ENCODE data around the gene GSTM1. TPM values are rescaled to one million over a fixed set of nuclear protein-coding genes. Genes with fewer than 3 reads are reported as not detected.

Gene GSTM1
- total and polyA plus RNA-seq, 2 of the 8 experiments (the other 6 are each of a cell fraction or from before 2014, with no cell fraction given) = 16.7 to 42.5 TPM

DNA sequence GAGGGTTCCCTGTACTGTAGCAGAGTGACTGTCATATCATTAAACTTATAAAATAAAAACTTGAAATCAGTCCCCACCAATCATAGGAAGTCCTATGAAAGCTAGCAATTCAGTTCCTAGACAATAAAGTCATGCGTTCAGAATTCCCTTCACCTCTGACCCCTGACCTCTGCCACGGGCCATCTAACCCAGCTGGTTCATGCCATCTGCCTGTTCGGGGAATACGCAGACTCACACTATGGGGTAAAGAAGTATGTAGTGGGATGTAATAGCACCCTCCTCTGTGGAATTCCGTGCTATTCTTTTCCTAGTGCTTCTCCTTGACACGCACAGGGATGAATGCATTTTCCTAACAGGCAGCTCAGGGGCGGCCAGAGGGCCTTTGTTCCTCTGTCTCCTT lies 29.6 kb upstream of the GSTM1 start:
- Histone ChIP-seq H3K23me2 (ENCODE audit: low read depth, low read length) (peaks cover 9% of the 10 kb centered on the region), H3K4ac (replicated peaks; ENCODE audit: insufficient read length, low read depth, low read length) (no peak overlapping the region), H3K79me1 (ENCODE audit: low read depth, low read length) (no peaks in the 10 kb centered on the region), H4K5ac (ENCODE audit: insufficient read length, low read depth, low read length) (no peak overlapping the region), H2BK15ac (ENCODE audit: low read length) (no peak overlapping the region), H2BK12ac (ENCODE audit: low read depth, low read length) (no peak overlapping the region), H3K9ac (replicated peaks in 1 of 4; ENCODE audit: extremely low read depth in 1 of 4, low read depth in 3 of 4, low read length in 3 of 4) (no peak overlapping the region), H3K14ac (ENCODE audit: insufficient read length) (no peak overlapping the region), H3K18ac (ENCODE audit: extremely low read depth, low read length) (no peak overlapping the region), H2BK20ac (ENCODE audit: low read length) (no peak overlapping the region), H2AFZ (ENCODE audit: low read length) (no peak overlapping the region), H3K27me3 (replicated peaks in 1 of 4; ENCODE audit: control insufficient read depth in 3 of 4, extremely low read depth in 1 of 4, insufficient read depth in 3 of 4, low read length in 3 of 4) (peaks cover 0 to 5% (median 4%) of the 10 kb centered on the region in 4 experiments; a peak in 6 of 7 replicates), H3K27ac (ENCODE audit: low read depth, low read length) (no peak overlapping the region), H2AK5ac (ENCODE audit: low read depth, low read length) (no peak overlapping the region), H3K4me1 (replicated peaks in 1 of 4; ENCODE audit: control insufficient read depth in 3 of 4, insufficient read depth in 4 of 4, low read length in 3 of 4) (0 out of 7 replicates have a peak, but pooled peaks cover 0 to 3% (median 0%) of the 10 kb centered on the region in 4 experiments), H3K23ac (ENCODE audit: insufficient read length) (no peak overlapping the region), H4K20me1 (replicated peaks in 1 of 2; ENCODE audit: control insufficient read depth in 1 of 2, insufficient read depth in 2 of 2, low read length in 2 of 2) (no peaks in the 10 kb centered on the region), H2BK120ac (replicated peaks; ENCODE audit: low read depth, low read length) (no peak overlapping the region), H4K8ac (ENCODE audit: extremely low read depth, insufficient read depth, low read length) (no peak overlapping the region), H3K4me3 (ENCODE audit: extremely low read depth in 1 of 4, insufficient read depth in 2 of 4, low read depth in 3 of 4, low read length in 4 of 4) (no peak overlapping the region), H2BK5ac (ENCODE audit: low read depth, low read length) (no peak overlapping the region), H3K4me2 (ENCODE audit: insufficient read depth in 1 of 2, low read depth in 2 of 2, low read length in 2 of 2) (no peak overlapping the region), H3K56ac (replicated peaks; ENCODE audit: insufficient read length, low read depth, low read length) (no peak overlapping the region), H3K79me2 (ENCODE audit: control insufficient read depth in 1 of 2, insufficient read depth in 2 of 2, low read length in 2 of 2) (no peaks in the 10 kb centered on the region), H3K9me3 (ENCODE audit: insufficient read depth in 2 of 2, low read depth in 1 of 2, low read length in 1 of 2) (no peaks in the 10 kb centered on the region), H3K36me3 (ENCODE audit: control insufficient read depth in 2 of 4, insufficient read depth in 4 of 4, low read length in 3 of 4) (no peaks in the 10 kb centered on the region), H4K91ac (replicated peaks; ENCODE audit: insufficient read length, low read length) (no peak overlapping the region)
- FAIRE-seq (no peak), DNase-seq (ENCODE audit: low read depth in 1 of 2, low spot score in 2 of 2) (no peak)
- POLR2A ChIA-PET (ENCODE audit: partially characterized antibody) = no interaction called here
- WGBS, 2 experiments (ENCODE audit: extremely low coverage in 1 of 2, insufficient coverage in 1 of 2, insufficient read length in 1 of 2, insufficient replicate concordance in 2 of 2, low coverage in 1 of 2, low lambda C conversion rate in 2 of 2, missing lambda C conversion rate in 1 of 2) = 86% methylated on average over 7 of the region's 7 CpGs; no CpG with 5 or more reads in 1 of the 2 experiments
- CTCF ChIA-PET (ENCODE audit: partially characterized antibody) = interaction anchor here (0.6 to 11.8 kb wide), 7 partner anchors 8 to 327 kb away, joined by 3 to 185 read pairs (median 3); partner anchors contain the start of gene AHCYL1
- TF ChIP-seq TCF12 (IDR thresholded peaks at IDR 0.05; ENCODE audit: low read depth, low read length) = no peak
- TF ChIP-seq, protein P1, sequence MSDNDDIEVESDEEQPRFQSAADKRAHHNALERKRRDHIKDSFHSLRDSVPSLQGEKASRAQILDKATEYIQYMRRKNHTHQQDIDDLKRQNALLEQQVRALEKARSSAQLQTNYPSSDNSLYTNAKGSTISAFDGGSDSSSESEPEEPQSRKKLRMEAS (IDR thresholded peaks at IDR 0.05) = no peak
- no peak for TF ChIP-seq POLR2AphosphoS5 (IDR thresholded peaks at IDR 0.05; ENCODE audit: low read depth, low read length)
- no peak for TF ChIP-seq CHD2 (IDR thresholded peaks at IDR 0.05; ENCODE audit: low read length)
- TF ChIP-seq NANOG (IDR thresholded peaks at IDR 0.05; ENCODE audit: insufficient read depth, low read depth, low read length, poor library complexity, severe bottlenecking) = no peak
- TF ChIP-seq KDM1A (IDR thresholded peaks at IDR 0.05; ENCODE audit: borderline replicate concordance, low read length) = no peak
- no peak for TF ChIP-seq ASH2L (IDR thresholded peaks at IDR 0.05; ENCODE audit: low read length)
- no peak for TF ChIP-seq JUND (IDR thresholded peaks at IDR 0.05; ENCODE audit: low read length)
- no peak for TF ChIP-seq SIX5 (IDR thresholded peaks at IDR 0.05; ENCODE audit: low read depth, low read length)
- no peak for TF ChIP-seq EP300 (IDR thresholded peaks at IDR 0.05; ENCODE audit: borderline replicate concordance in 1 of 2, low read depth in 2 of 2, low read length in 2 of 2)
- TF ChIP-seq EZH2 (IDR thresholded peaks at IDR 0.05; ENCODE audit: low read depth, low read length, severe bottlenecking) = no peak
- no peak for TF ChIP-seq JUN (IDR thresholded peaks at IDR 0.05; ENCODE audit: low read depth, low read length)
- TF ChIP-seq CBX8 (IDR thresholded peaks at IDR 0.05; ENCODE audit: borderline replicate concordance, low read depth, low read length) = no peak
- no peak for TF ChIP-seq BRCA1 (IDR thresholded peaks at IDR 0.05; ENCODE audit: low read depth, low read length)
- no peak for TF ChIP-seq POU5F1 (IDR thresholded peaks at IDR 0.05; ENCODE audit: low read depth, low read length)
